Lower leg skin (tissue), 4 donors: Measurements from ENCODE around the gene PCK1. TPM values are rescaled to one million over a fixed set of nuclear protein-coding genes. Genes with fewer than 3 reads are reported as not detected.

ENCODE experiments used
- DNase-seq, 2 donors: peaks; one replicate each; pipeline ENCODE4 v3.0.0-alpha.2; 2019; ENCODE audit warnings: low spot score in 2 of 2
- H3K4me3 ChIP-seq: fragments of 200-600 bp; sonication (generic); 2 replicates; pipeline ENCODE4 v1.5.1; 2017; ENCODE audit warnings: mild to moderate bottlenecking, low read depth; ENCODE audit not compliant: poor library complexity, severe bottlenecking
- POLR2A ChIP-seq, 2 donors: fragments of 450-650 bp; IDR thresholded peaks; one replicate each; pipeline ENCODE4 v1.6.1; 2016 to 2017; ENCODE audit warnings: antibody characterized with exemption in 2 of 2, mild to moderate bottlenecking in 1 of 2, moderate library complexity in 1 of 2
- WGBS, 2 donors: methylation state at CpG; one replicate each; pipeline ENCODE4 v1.1.5; 2018; 5-methylcytosine and 5-hydroxymethylcytosine counted together
- intact Hi-C: fragments of 100-400 bp; cut with DNase I; formaldehyde crosslinking; loops from one replicate; pipeline ENCODE4 v1.15.0; 2023; ENCODE audit warnings: low total_unique reads
- total RNA-seq, 4 donors: library from RNA; depleted of rRNA; stranded (reverse); fragments of >200 nt; gene quantifications; one replicate each; pipeline ENCODE4 v1.1.0, GENCODE V29; 2016
- TF ChIP-seq, protein P1 (sequence below), 3 donors: fragments of 450-650 bp; IDR thresholded peaks; one replicate each; pipeline ENCODE4 v1.5.1; 2016; ENCODE audit warnings: antibody characterized with exemption in 3 of 3, mild to moderate bottlenecking in 3 of 3, moderate library complexity in 2 of 3

The PCK1 gene
- total RNA-seq, 4 donors from 2014 or later: 0.12 to 11.6 (median 2.1) TPM

DNA sequence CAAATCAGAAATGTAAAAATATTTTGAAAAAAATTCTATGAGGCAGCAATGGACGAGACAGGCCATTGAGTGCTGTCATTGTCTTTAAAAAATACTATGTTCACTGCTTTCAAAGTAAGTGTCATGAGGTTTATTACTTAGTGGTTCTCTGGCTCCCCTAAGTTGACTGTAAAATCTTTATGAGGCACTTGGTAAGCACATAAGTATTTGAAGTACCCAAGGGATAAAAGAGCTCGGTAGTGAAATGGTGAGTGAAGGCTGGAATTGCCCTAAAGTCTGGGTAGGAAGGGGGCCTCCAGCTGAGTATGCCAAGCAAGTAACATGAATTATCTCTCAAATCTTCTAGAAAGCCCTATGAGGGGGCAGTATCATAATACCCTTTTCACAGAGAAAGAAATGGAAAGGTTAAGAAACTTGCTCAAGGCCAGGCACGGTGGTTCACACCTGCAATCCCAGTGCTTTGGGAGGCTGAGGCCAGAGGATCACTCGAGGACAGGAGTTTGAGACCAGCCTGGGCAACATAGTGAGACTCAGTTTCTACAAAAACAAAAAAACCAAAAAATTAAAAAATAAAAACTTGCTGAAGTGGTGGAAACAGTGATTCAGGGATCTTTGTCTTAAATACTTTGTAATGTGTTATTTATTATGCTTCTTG is 30.5 kb upstream of the PCK1 start:
- TF ChIP-seq, protein P1, sequence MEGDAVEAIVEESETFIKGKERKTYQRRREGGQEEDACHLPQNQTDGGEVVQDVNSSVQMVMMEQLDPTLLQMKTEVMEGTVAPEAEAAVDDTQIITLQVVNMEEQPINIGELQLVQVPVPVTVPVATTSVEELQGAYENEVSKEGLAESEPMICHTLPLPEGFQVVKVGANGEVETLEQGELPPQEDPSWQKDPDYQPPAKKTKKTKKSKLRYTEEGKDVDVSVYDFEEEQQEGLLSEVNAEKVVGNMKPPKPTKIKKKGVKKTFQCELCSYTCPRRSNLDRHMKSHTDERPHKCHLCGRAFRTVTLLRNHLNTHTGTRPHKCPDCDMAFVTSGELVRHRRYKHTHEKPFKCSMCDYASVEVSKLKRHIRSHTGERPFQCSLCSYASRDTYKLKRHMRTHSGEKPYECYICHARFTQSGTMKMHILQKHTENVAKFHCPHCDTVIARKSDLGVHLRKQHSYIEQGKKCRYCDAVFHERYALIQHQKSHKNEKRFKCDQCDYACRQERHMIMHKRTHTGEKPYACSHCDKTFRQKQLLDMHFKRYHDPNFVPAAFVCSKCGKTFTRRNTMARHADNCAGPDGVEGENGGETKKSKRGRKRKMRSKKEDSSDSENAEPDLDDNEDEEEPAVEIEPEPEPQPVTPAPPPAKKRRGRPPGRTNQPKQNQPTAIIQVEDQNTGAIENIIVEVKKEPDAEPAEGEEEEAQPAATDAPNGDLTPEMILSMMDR (IDR thresholded peaks at IDR 0.05): no peak
- no peak for TF ChIP-seq POLR2A (IDR thresholded peaks at IDR 0.05)
- intact Hi-C loops: no loop called here
- DNase-seq: no peak
- 77 to 85% methylated on average over 4 of the region's 4 CpGs for WGBS, 2 donors
- H3K4me3 ChIP-seq: no peak overlapping the region

DNA sequence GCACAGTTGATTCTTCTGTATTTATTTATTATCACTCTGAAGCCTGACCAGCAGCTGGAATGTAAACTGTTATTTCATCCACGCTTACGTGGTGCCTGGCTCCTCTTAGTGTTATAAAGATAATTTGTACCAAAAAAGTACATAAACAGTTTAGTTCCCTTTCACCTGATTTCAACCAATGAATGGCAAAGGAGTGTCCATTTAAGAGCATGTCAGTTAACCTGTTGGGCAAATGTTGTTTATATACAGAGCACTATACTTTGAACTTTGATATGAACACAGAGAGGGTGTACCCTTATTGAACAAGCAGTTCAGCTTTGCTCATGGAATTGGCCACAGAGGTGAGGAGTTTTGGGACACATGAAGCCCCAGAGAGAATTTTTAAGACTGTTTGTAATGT is 28.8 kb upstream of the PCK1 start:
- no peak for TF ChIP-seq POLR2A (IDR thresholded peaks at IDR 0.05)
- TF ChIP-seq, protein P1 (IDR thresholded peaks at IDR 0.05): no peak
- intact Hi-C loops: no loop called here
- 91 to 96% methylated on average over 2 of the region's 2 CpGs for WGBS, 2 donors
- DNase-seq: no peak
- H3K4me3 ChIP-seq: no peak overlapping the region

DNA sequence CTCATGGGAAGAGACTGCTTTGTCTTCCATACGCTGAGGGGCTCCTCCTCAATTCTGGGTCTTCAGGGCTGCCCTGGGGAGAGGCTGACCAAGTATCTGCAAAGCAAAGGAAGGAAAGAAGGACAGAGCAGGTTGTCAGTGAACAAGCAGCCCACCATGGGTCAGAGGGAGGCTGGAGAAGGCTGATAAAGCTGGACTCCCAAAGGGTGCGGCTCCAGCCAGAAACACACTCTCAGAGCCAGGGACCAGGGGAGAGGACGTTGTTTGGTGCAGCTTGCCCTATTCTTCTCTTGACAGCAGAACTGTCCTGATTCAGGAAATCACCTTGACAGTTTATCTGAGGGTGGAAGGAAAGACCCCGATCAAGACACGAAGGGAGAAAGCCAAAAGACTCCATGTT is 25.6 kb upstream of the PCK1 start:
- TF ChIP-seq POLR2A (IDR thresholded peaks at IDR 0.05): no peak
- TF ChIP-seq, protein P1 (IDR thresholded peaks at IDR 0.05): no peak
- intact Hi-C loops: no loop called here
- WGBS, 2 donors: 79 to 83% methylated on average over 5 of the region's 5 CpGs
- no peak for DNase-seq
- no peak overlapping the region for H3K4me3 ChIP-seq

DNA sequence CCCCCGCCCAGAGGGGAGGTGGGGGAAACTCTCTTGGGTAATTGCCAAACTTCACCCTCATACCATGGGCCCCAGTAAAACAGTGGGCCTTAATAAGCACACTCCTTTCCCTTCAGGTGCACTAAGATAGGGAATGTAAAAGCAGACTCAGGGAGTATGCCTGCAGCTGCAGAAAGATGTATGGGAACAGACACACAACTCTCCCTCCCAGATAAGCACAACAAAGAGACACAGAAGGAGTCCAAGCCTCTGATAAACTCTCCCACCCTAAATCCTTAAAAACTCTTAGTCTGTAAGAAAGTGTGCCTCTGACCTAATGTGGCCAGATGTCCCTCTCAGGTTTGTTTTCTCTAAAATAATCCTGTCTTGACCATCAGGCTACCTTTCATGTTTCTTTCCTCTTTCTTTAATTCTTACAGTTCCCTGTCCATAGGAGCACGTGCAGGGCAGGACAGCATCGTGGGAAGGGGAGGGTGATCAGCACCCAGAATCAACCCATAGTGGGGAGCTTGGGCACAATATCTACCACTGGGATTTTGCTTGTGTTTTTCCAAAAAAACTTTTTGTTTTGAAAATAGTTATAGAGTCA is 24.7 kb upstream of the PCK1 start:
- WGBS, 2 donors: 52 to 59% methylated on average over 3 of the region's 3 CpGs
- DNase-seq: no peak
- TF ChIP-seq, protein P1 (IDR thresholded peaks at IDR 0.05): no peak
- no peak for TF ChIP-seq POLR2A (IDR thresholded peaks at IDR 0.05)
- intact Hi-C loops: no loop called here
- H3K4me3 ChIP-seq: no peak overlapping the region

DNA sequence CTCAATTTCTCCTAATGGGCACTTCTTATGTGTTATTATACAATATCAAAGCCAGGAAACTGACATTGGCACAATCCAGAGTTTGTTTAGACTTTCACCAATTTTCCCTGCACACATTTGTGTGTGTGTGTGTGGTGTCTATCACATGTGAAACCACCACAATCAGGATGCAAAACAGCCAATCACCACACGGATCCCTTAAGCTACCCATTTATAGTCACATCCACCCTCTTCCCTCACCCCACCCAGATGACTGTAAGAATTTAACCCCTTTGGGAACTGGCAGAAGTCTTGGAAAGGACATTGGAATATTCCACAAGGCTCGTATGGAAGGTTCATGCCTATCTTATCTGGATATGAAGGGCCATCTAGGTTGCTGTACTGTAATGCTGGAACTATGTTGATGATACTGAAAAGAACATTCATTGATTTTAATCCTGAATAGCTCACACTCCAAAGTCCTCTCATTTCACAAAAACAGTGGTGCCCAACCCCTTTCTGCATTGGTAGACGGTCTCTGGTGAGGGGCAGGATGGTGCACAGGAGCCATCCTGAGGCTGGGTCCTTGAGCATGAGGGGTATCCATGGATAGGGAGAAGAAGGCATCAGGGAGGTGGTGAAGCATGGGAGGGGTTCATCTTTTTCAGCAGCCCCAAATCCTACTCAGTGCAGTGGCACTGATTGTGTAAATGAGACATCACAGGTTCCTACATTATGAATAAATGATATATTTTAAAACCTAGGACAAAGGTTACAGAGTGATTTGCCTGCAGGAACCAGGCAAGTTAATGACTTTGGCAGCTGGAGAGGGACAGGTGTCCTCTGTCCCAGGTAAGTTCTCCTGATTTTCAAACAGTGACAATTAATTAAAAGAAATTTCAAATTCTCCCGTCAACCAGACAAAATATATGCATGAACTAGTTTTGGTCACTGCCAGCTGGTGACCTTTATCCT is 23.9 kb upstream of the PCK1 start:
- intact Hi-C loops: no loop called here
- no peak overlapping the region for H3K4me3 ChIP-seq
- 70 to 76% methylated on average over 4 of the region's 4 CpGs for WGBS, 2 donors
- TF ChIP-seq, protein P1 (IDR thresholded peaks at IDR 0.05): no peak
- no peak for TF ChIP-seq POLR2A (IDR thresholded peaks at IDR 0.05)
- DNase-seq: no peak
